ENCODE data around the gene ARHGEF17. TPM values are rescaled to one million over a fixed set of nuclear protein-coding genes. Genes with fewer than 3 reads are reported as not detected.

ARHGEF17 gene
- polyA plus RNA-seq, 6 donors from 2014 or later: not detected

DNA sequence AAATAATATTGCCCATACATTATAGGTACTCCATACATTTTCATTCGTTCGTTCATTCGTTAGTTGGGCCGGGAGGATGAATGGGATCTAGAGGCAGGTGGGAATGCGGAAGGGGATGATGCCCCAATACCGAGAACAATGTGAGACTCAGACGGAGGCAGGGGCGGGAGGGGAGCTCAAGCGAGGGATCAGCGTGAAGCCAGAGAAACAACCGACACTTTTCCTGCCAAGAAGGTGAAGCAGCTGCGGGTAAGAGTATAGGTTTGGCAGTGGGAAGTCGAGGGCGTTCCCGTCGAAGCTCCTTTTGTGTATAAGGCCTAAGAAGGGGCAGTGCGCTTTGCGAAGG, 1.1 kb upstream of the ARHGEF17 start:
- no peaks in the 10 kb centered on the region for H3K9me3 Mint-ChIP-seq
- peaks cover 11 to 17% (median 14%) of the 10 kb centered on the region in 3 donors for H3K4me1 Mint-ChIP-seq
- H3K36me3 Mint-ChIP-seq: peaks cover 0 to 8% of the 10 kb centered on the region in 2 donors
- ATAC-seq (ENCODE audit: low read depth in 2 of 2): no peak
- no peak for DNase-seq
- H3K4me3 Mint-ChIP-seq: peak overlapping the region; percentile 84 to 97 (median 92)
- peaks cover 19 to 38% (median 31%) of the 10 kb centered on the region in 3 donors for H3K27me3 Mint-ChIP-seq
- H3K27ac Mint-ChIP-seq: peak overlapping the region in 2 of 6 donors; percentile 25 to 31

DNA sequence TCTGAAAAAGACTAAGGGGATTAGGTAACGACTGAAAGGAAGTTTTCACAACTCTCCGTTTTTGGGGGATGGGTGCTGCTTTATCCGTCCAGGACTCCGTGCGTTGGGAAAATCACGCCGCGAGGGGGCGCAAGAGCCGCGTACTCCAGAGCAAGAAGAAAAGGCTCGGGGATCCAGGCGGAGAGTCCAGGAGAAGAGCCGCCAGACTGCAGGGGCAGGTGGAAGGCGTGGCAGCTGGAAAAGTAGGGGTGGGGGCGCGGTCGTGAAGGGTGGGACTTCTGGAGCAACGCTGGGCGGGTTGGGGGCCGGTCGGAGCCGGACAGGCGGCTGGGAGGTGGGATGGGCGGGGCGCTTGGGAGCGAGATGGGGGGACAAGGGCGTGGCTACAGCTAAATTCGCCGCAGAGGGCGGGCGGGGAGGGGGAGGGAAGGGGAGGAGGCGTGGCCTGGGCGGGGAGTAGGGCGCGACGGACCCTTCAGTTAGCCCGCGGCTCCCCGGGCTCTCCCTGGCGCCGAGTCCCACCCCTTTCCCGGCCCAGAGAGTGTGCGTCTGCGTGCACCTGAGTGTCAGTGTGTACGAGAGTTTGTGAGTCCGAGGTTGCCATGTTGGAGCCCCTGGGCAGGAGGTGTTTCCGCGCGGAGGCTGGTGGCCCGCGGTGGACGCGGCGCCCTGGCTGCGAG, 613 bp upstream of the ARHGEF17 start:
- Mint-ChIP-seq H3K36me3 (peaks cover 0 to 8% of the 10 kb centered on the region in 2 donors), H3K4me3 (peak overlapping the region; percentile 84 to 97 (median 92)), H3K9me3 (no peaks in the 10 kb centered on the region), H3K27me3 (peaks cover 19 to 33% (median 26%) of the 10 kb centered on the region in 3 donors), H3K27ac (peak overlapping the region in 4 of 6 donors; percentile 25 to 88 (median 54)), H3K4me1 (peaks cover 11 to 17% (median 14%) of the 10 kb centered on the region in 3 donors)
- ATAC-seq (ENCODE audit: low read depth in 2 of 2): peak; percentile 71 to 72
- DNase-seq: peak; percentile 83

DNA sequence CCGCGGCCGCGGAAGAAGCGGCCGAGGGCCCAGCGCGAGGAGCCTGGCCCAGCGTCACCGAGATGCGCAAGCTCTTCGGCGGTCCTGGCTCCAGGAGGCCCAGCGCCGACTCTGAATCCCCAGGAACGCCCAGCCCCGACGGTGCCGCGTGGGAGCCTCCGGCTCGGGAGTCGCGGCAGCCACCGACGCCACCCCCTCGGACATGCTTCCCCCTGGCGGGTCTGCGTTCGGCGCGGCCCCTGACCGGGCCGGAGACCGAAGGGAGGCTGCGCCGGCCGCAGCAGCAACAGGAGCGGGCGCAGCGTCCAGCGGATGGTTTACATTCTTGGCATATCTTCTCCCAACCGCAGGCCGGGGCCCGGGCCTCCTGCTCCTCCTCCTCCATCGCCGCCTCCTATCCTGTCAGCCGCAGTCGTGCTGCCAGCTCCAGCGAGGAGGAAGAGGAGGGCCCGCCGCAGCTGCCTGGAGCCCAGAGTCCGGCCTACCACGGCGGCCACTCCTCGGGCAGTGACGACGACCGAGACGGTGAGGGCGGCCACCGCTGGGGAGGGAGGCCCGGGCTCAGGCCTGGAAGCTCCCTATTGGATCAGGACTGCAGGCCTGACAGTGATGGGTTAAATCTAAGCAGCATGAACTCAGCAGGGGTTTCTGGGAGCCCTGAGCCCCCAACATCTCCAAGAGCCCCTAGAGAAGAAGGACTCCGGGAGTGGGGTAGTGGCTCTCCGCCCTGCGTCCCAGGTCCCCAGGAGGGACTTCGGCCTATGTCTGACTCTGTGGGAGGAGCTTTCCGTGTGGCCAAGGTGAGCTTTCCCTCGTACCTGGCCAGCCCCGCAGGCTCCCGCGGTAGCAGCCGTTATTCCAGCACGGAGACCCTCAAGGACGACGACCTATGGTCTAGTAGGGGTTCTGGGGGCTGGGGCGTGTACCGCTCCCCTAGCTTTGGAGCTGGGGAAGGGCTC, 1.2 kb downstream of the ARHGEF17 start:
- Mint-ChIP-seq H3K27me3 (peaks cover 13 to 27% (median 18%) of the 10 kb centered on the region in 3 donors), H3K27ac (no peak overlapping the region), H3K4me1 (peaks cover 11 to 23% (median 17%) of the 10 kb centered on the region in 3 donors), H3K9me3 (no peaks in the 10 kb centered on the region), H3K36me3 (peaks cover 0 to 8% of the 10 kb centered on the region in 2 donors), H3K4me3 (peak overlapping the region in 6 of 8 donors; percentile 15 to 75 (median 50))
- ATAC-seq (ENCODE audit: low read depth in 2 of 2) (no peak), DNase-seq (no peak)

DNA sequence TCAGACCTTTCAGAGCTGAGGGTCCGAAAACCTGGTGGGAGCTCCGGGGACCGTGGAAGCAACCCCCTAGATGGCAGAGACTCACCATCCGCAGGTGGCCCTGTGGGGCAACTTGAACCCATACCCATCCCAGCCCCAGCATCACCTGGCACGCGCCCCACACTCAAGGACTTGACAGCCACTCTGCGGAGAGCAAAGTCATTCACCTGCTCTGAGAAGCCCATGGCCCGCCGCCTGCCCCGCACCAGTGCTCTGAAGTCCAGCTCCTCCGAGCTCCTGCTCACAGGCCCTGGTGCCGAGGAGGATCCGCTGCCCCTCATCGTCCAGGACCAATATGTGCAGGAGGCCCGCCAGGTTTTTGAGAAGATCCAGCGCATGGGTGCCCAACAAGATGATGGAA, 2.0 kb downstream of the ARHGEF17 start:
- no peak for DNase-seq
- Mint-ChIP-seq H3K27me3 (peaks cover 7 to 29% (median 18%) of the 10 kb centered on the region in 3 donors), H3K27ac (peak overlapping the region in 1 of 6 donors; percentile 22), H3K9me3 (no peaks in the 10 kb centered on the region), H3K36me3 (peaks cover 0 to 8% of the 10 kb centered on the region in 2 donors), H3K4me1 (peaks cover 11 to 26% (median 17%) of the 10 kb centered on the region in 3 donors), H3K4me3 (peak overlapping the region in 4 of 8 donors; percentile 33 to 58 (median 52))
- no peak for ATAC-seq (ENCODE audit: low read depth in 2 of 2)

DNA sequence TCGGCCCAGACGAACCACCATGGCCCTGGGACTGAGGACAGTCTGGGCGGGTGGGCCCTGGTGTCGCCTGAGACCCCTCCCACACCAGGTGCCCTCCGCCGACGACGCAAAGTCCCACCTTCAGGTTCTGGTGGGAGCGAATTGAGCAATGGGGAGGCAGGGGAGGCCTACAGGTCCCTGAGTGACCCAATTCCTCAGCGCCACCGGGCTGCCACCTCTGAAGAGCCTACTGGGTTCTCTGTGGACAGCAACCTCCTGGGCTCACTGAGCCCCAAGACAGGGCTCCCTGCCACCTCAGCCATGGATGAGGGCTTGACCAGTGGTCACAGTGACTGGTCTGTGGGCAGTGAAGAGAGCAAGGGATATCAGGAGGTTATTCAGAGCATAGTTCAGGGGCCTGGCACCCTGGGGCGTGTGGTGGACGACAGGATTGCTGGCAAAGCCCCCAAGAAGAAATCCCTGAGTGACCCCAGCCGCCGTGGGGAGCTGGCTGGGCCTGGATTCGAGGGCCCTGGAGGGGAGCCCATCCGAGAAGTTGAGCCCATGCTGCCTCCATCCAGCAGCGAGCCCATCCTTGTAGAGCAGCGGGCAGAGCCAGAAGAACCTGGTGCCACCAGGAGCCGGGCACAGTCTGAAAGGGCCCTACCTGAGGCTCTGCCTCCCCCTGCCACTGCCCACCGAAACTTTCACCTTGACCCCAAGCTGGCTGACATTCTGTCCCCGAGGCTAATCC, 2.8 kb downstream of the ARHGEF17 start:
- Mint-ChIP-seq H3K27me3 (peaks cover 7 to 21% (median 12%) of the 10 kb centered on the region in 3 donors), H3K4me3 (peak overlapping the region in 1 of 8 donors; percentile 35), H3K4me1 (peaks cover 8 to 26% (median 14%) of the 10 kb centered on the region in 3 donors), H3K9me3 (no peaks in the 10 kb centered on the region), H3K36me3 (peaks cover 0 to 8% of the 10 kb centered on the region in 2 donors), H3K27ac (no peak overlapping the region)
- no peak for ATAC-seq (ENCODE audit: low read depth in 2 of 2)
- DNase-seq: no peak

DNA sequence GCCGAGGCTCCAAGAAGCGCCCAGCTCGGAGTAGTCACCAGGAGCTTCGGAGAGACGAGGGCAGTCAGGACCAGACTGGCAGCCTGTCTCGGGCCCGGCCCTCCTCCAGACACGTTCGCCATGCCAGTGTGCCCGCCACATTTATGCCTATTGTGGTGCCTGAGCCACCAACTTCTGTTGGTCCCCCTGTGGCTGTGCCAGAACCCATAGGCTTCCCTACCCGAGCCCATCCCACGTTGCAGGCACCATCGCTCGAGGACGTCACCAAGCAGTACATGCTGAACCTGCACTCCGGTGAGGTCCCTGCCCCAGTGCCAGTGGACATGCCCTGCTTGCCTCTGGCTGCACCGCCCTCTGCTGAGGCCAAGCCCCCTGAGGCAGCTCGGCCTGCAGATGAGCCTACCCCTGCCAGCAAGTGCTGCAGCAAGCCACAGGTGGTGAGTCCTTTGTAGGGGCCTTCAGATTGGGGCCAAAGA, 3.4 kb downstream of the ARHGEF17 start:
- Mint-ChIP-seq H3K36me3 (peaks cover 0 to 8% of the 10 kb centered on the region in 2 donors), H3K4me1 (peaks cover 8 to 23% (median 10%) of the 10 kb centered on the region in 3 donors), H3K27me3 (peaks cover 10 to 21% (median 12%) of the 10 kb centered on the region in 3 donors), H3K27ac (no peak overlapping the region), H3K4me3 (no peak overlapping the region), H3K9me3 (no peaks in the 10 kb centered on the region)
- DNase-seq (no peak), ATAC-seq (ENCODE audit: low read depth in 2 of 2) (no peak)

DNA sequence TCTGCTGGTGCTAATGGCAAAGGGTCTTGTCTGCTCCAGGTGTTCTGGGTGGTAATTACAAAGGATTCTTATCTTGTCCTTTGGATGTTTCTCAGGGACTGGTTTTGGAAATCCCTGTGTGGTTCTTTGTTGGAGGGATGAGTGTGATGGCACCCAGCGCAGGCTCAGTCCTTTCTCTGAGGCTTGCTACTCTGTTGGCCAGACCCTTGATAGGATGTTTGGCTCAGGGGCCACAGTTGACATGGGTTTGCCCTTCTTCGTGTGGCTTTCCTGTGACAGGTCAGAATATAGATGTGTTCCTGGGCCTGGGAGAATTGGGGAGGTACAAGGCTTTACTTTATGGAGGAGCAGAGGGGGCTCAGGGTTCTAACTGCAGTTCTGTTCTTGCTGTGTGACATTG, 4.0 kb downstream of the ARHGEF17 start:
- no peak for ATAC-seq (ENCODE audit: low read depth in 2 of 2)
- H3K9me3 Mint-ChIP-seq: no peaks in the 10 kb centered on the region
- no peak for DNase-seq
- H3K4me3 Mint-ChIP-seq: peak overlapping the region in 1 of 8 donors; percentile 12
- H3K36me3 Mint-ChIP-seq: peaks cover 0 to 6% of the 10 kb centered on the region in 2 donors
- peaks cover 7 to 19% (median 11%) of the 10 kb centered on the region in 3 donors for H3K27me3 Mint-ChIP-seq
- H3K4me1 Mint-ChIP-seq: peaks cover 4 to 17% (median 5%) of the 10 kb centered on the region in 3 donors
- H3K27ac Mint-ChIP-seq: peak overlapping the region in 1 of 6 donors; percentile 18

DNA sequence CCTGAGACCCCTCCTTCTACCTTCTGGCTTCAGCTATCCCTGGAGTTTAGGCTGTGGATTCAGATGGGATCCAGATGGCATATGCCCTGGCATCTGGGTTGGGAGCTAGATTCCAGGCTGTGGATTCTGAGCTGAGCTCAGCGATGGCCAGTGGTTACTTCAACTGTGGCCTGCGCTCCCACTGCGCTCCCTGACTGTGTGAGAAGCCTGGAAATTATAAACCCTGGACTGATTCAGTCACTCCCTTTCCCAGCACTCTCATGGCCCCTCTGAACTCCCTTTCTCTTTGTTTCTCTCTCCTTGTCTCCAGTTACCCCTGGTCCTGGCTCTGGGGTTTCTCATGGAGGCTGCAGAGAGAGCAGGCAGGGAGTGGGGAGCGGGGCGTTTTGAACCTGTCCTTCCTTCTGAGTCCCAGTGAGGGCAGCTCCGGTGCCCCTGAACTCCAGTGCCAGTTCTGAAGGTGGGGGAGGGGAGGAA, 4.8 kb downstream of the ARHGEF17 start:
- peaks cover 0 to 12% (median 0%) of the 10 kb centered on the region in 3 donors for H3K4me1 Mint-ChIP-seq
- no peaks in the 10 kb centered on the region for H3K9me3 Mint-ChIP-seq
- no peak overlapping the region for H3K27ac Mint-ChIP-seq
- no peak for ATAC-seq (ENCODE audit: low read depth in 2 of 2)
- H3K36me3 Mint-ChIP-seq: no peaks in the 10 kb centered on the region
- no peak for DNase-seq
- H3K4me3 Mint-ChIP-seq: no peak overlapping the region
- H3K27me3 Mint-ChIP-seq: peaks cover 0 to 14% (median 7%) of the 10 kb centered on the region in 3 donors

DNA sequence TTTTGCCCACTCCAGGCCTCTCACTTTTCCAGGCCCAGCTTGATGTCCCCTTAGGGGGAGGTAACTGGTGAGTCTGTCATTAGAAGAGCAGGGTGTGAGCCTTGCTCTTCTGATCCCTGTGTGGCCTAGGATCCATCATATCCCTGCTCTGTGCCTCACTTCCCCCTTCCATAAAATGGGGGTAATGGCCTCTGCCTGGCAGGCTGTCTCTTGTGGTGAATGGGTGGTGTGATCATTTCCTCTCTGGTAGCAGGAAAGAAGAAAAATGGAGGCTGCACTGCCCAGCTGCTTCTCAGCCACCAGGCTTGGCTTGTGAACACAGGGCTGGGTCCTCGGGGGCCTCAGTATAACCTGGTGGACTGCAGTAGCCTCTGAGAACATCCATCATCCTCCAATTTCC, 5.6 kb downstream of the ARHGEF17 start:
- ATAC-seq (ENCODE audit: low read depth in 2 of 2) (peak in 1 of 2 donors; percentile 28), DNase-seq (no peak)
- Mint-ChIP-seq H3K27me3 (peaks cover 0 to 14% (median 7%) of the 10 kb centered on the region in 3 donors), H3K4me1 (peaks cover 0 to 12% (median 0%) of the 10 kb centered on the region in 3 donors), H3K36me3 (no peaks in the 10 kb centered on the region), H3K9me3 (no peaks in the 10 kb centered on the region), H3K4me3 (no peak overlapping the region), H3K27ac (no peak overlapping the region)

DNA sequence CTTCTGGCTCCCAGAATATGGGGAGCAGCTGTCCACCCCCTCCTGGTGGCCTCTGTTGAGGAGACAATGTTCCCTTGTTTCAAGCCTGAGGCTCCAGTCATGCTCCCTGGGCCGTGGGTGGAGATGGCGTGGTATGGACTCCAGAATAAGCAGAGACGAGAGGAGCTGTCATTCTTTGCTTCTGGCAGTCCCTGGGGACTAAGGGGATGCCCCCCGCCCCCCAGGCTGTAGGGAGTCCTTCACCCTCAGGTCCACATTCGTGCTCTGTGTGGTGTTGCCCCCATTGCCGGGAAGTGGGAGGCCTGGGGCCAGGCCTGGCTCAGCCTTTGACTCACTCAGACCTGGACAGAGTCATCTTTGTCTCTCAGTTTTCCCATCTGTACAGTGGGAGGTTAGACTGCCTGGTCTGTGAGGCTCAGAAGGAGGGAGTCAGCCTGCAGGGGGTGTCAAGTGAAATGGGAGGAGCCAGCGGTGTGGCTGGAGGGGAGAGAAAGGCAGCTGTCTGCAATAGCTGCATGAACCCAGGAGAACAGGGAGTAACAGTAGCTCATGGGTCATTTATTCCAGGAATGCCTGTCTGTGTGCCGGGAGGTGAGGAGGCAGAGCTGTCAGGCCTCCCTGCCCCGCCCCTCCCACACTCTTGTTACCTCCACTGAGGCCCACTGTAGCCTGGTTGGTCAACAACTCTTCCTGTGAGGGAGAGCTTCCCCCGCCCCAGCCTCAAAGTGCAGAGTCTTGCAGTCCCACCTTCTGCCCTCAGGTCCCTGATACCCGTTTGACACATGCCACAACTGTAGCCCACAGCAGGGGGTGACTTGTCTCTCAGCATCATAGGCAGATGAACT, 6.3 kb downstream of the ARHGEF17 start:
- Mint-ChIP-seq H3K4me1 (peaks cover 0 to 12% (median 0%) of the 10 kb centered on the region in 3 donors), H3K36me3 (no peaks in the 10 kb centered on the region), H3K9me3 (no peaks in the 10 kb centered on the region), H3K4me3 (no peak overlapping the region), H3K27ac (peak overlapping the region in 1 of 6 donors; percentile 8), H3K27me3 (peaks cover 6 to 15% (median 9%) of the 10 kb centered on the region in 3 donors)
- ATAC-seq (ENCODE audit: low read depth in 2 of 2) (peak in 1 of 2 donors; percentile 16), DNase-seq (no peak)

DNA sequence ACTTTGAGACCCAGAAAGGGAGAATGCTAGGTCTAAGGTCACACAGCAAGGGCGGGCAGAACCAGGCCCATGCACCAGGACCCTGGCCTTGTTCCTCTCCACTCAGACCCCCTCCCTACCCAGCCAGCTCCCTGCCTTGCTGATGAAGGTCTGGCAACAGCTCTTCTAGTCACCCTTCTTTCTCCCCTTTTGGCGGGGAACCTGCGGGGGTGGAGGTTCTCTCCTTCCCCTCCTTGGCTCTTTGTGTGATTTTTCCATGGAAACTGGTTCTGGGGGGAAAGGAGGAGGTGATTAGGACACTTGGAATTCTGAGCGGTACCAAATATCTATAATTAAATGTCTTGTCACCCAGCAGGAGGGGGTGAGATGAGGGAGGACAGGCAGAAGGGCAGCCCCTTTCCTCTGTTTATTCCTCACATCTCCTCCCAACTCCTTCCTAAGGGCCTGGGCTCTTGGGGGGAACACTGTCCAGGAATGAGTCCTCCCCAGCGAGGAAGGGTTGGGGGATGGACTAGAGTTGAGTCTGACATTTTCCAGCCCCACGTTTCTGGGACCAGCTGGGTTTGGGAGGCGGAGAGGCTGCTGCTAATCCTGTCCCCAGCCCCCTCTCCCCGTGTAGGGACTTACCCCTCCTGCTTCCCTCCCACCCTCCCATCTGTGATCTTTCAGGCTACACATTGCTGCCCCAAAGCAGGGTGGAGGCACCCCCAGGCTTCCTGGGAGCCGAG, 7.4 kb downstream of the ARHGEF17 start:
- no peak for DNase-seq
- Mint-ChIP-seq H3K4me3 (no peak overlapping the region), H3K27me3 (peaks cover 8 to 16% (median 12%) of the 10 kb centered on the region in 3 donors), H3K36me3 (no peaks in the 10 kb centered on the region), H3K9me3 (no peaks in the 10 kb centered on the region), H3K4me1 (peaks cover 0 to 12% (median 0%) of the 10 kb centered on the region in 3 donors), H3K27ac (no peak overlapping the region)
- no peak for ATAC-seq (ENCODE audit: low read depth in 2 of 2)

Data from naive B cell (primary cell).